Eye (tissue), 1 donor: ENCODE results near the gene SLC51B.
"Not testable (repeated sequence)": the region's sequence is repeated elsewhere in the genome, so short reads cannot be mapped to it uniquely, and the experiment has no call there.

ENCODE experiments used
- DNase-seq: peaks from one replicate; pipeline ENCODE4 v3.0.0-alpha.2; 2015

SLC51B gene

DNA sequence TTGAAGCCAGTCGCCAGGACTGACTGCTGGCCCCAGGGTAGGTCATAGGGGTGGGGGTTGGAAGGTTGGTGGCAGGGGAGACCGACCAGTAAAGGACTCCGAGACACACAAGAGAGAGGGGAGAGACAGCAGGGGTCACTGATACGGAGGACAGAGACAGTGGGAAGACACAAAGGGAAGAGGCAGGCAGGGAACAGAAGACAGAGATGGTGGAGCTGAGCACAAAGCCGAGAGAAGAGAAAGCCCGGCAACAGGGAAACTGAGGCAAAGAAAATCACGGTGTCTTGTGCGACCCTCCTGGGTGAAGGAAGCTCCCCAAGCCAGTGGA lies 22.1 kb downstream of the SLC51B start:
- DNase-seq: peak; percentile 29

- DNase-seq: peak; percentile 37
Measured at GRCh38 chr15:65067645-65068402, 22.6 kb downstream of the SLC51B start, which contains the start of gene RASL12. Gene RASL12, minus strand, starts transcription at chr15:65067991. Its CDS starts 156 bp downstream, at chr15:65067835.

GRCh38 chr15:65068403-65068788 lies 23.2 kb downstream of the SLC51B start:
- no peak for DNase-seq

GRCh38 chr15:65069179-65069578 lies 24.0 kb downstream of the SLC51B start:
- DNase-seq: no peak

DNA sequence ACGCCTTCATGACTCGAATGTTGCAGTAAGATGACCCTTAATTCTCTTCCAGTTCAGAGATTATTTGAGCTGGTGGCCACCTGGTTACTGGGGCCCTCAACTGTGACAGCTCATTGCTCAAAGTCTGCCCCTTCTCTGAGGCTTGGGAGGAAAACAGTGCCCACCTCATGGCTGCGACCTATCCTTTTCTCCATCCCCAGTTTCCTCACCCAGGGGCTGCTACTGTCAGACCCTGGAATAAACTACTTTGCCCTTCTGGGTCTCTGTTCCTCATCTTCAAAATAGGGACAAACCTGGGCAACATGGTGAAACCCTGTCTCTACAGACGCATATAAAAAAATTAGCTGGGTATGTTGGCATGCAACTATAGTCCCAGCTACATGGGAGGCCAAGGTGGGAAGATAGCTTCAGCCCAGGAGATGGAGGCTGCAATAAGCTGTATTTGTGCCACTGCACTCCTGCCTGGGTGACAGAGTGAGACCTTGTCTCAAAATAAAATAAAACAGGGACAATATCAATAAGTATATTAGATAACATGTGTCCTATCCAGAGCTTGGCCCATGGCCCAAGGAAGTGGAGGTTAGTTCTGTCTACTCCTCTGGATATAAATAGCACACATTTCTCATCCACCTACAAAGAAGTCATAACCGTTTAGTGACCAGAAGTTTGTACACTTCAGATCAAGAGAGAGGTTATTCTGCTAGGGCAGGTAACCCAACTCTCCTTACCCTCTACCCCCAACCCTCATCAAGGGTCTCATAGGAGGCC lies 24.8 kb downstream of the SLC51B start:
- DNase-seq: no peak

- DNase-seq: no peak
Measured at GRCh38 chr15:65071381-65071811, 26.2 kb downstream of the SLC51B start.

DNA sequence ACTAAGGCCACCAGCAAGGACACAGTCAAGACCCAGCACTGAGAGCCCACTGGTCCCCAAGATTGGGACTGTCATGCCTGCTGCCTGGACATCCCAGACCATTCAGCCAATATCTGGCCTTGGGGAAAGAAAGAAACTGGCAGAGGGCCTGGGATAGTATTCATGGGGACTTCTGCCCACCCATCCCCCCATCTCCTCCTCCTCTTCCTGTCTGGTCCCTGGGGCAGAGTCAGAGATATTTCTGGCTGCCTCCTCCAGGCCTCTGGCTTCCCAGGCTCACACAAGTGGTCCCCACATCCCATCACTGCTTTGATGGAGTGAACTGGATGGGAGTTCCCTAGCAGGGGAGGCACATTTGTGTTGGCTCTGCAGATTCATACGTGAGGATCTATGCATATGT lies 26.8 kb downstream of the SLC51B start:
- no peak for DNase-seq

- DNase-seq: no peak
Measured at GRCh38 chr15:65072617-65073016, 27.4 kb downstream of the SLC51B start.

- not testable (repeated sequence) for DNase-seq
Measured at GRCh38 chr15:65074946-65075345, 29.8 kb downstream of the SLC51B start.

DNA sequence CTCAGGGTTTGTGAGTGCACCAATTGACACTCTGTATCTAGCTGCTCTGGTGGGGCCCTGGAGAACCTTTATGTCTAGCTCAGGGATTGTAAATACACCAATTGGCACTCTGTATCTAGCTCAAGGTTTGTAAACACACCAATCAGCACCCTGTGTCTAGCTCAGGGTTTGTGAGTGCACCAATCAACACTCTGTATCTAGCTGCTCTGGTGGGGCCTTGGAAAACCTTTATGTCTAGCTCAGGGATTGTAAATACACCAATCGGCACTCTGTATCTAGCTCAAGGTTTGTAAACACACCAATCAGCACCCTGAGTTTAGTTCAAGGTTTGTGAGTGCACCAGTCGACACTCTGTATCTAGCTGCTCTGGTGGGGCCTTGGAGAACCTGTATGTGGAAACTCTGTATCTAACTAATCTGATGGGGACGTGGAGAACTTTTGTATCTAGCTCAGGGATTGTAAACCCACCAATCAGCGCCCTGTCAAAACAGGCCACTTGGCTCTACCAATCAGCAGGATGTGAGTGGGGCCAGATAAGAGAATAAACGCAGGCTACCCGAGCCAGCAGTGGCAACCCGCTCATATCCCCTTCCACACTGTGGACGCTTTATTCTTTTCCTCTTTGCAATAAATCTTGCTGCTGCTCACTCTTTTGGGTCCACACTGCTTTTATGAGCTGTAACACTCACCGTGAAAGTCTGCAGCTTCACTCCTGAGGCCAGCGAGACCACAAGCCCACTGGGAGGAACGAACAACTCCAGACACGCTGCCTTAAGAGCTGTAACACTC lies 30.6 kb downstream of the SLC51B start:
- DNase-seq: not testable (repeated sequence)

DNA sequence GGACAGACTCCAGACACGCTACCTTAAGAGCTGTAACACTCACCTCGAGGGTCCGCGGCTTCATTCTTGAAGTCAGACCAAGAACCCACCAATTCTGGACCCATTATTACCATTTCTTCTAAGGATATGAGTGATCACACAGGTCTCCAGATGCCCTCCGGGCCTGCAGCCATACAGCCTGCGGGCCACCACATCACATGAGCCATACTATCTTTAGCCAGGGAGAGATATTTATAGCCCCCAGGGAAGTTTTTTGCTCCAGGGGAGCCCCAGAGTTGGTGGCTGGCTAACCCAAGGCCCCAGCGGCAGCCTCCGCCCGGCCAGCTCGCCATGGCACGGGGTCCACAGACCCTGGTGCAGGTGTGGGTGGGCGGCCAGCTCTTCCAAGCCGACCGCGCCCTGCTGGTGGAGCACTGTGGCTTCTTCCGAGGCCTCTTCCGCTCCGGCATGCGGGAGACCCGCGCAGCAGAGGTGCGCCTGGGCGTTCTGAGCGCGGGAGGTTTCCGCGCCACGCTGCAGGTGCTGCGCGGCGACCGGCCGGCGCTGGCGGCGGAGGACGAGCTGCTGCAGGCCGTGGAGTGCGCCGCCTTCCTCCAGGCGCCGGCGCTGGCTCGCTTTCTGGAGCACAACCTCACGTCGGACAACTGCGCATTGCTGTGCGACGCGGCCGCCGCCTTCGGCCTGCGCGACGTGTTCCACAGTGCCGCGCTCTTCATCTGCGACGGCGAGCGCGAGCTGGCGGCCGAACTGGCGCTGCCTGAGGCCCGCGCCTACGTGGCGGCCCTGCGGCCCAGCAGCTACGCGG lies 31.5 kb downstream of the SLC51B start, which contains the start of gene KBTBD13:
KBTBD13 (plus strand) TSS at position 261 of the 805 bp plus-strand sequence; CDS start at position 331, 70 bp downstream.
- DNase-seq: no peak

DNA sequence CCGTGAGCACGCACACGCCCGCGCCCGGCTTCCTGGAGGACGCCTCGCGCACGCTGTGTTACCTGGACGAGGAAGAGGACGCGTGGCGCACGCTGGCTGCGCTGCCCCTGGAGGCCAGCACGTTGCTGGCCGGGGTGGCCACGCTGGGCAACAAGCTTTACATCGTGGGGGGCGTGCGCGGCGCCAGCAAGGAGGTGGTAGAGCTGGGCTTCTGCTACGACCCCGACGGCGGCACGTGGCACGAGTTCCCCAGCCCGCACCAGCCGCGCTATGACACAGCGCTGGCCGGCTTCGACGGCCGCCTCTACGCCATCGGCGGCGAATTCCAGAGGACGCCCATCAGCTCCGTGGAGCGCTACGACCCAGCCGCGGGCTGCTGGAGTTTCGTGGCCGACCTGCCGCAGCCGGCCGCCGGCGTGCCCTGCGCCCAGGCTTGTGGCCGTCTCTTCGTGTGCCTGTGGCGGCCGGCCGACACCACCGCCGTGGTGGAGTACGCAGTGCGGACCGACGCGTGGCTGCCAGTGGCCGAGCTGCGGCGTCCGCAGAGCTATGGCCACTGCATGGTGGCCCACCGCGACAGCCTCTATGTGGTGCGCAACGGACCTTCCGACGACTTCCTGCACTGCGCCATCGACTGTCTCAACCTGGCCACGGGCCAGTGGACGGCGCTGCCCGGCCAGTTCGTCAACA lies 32.2 kb downstream of the SLC51B start:
- DNase-seq: no peak

- peak; percentile 79 for DNase-seq
Measured at GRCh38 chr15:65077981-65078352, 32.8 kb downstream of the SLC51B start.

DNA sequence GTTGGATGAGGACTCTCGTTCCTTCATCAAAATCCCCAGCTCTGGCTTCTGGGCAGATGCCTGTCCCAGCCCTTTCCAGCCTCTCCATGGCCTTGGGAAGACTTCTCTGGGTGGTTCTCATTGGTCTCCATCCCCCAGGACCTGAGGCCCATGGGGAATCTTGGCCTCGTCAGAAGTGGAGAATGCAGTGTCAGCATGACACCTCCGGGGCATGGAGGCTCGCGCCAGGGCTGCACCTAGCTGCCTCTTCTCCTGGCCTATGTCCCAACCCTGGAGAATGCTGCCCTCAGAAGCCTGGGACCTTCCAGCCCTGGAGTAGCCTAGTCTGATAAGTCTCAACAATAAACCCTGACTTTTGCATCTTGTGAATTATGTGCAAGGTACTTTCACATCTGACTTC lies 34.4 kb downstream of the SLC51B start:
- no peak for DNase-seq

DNA sequence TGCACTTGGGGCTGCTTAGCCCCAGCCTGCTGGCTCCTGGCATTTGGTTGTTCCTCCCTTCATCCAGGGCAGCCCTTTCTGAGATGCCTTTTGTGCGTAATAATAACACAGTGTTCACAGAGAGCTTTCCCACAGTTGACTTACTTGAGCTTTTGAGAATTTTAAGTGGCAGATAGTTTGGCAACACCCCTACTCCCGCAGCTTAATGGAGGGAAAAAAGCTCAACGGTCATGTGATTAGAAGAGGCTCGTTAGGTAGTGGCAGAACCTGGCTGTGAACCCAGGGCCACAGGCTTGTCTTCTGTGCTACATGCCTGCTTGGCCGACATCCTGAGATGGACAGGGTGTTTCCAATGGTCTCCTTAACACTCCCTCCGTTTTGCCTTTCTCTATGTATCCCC lies 36.1 kb downstream of the SLC51B start:
- no peak for DNase-seq

DNA sequence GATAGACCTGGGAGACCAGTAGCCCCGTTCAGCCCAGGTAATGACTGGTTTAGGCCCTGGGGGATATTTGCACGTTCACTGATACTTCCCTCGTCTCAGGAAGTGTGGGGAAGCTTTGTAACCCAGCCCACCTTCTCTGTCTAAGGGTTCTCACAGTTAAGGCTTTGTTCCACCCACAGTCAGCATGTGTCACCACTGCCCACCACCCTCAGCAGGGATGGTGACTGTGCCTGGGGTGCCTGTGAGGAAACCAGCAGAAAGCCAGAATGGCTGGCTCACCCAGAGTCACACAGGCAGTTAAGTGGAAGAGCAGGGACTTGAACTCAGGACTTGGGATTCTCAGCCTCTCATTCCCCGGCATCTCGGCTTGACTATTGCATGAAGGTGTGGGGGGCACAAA lies 36.6 kb downstream of the SLC51B start:
- no peak for DNase-seq

GRCh38 chr15:65082303-65082953 lies 37.2 kb downstream of the SLC51B start:
- DNase-seq: peak; percentile 37

GRCh38 chr15:65083262-65083701 lies 38.1 kb downstream of the SLC51B start:
- DNase-seq: peak; percentile 84

GRCh38 chr15:65084500-65085206 lies 39.5 kb downstream of the SLC51B start:
- no peak for DNase-seq

GRCh38 chr15:65085207-65085753 lies 40.1 kb downstream of the SLC51B start:
- DNase-seq: peak; percentile 34
